Measurements from ENCODE around the gene PTPRR.

Gene PTPRR

DNA sequence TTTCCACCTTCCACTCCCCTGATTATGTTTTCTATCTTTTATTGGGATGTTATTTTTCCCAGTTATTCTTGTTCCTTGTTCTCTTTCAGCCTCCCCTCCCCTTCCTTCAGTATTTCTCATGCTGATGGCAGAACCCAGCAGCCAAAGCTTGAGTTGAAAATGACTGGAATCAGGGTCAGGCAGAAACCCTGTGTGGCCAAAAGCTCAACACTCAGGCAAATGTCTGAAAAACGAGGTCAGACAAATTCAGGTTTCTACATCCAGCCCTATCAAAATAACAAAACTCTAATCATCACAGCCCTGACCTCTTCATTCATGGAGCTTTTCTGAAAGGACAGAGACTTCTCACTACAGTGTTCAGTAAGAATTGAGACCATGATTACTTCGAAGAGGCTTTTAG is 134.6 kb downstream of the PTPRR start:
- no peak for TF ChIP-seq CTCF (IDR thresholded peaks at IDR 0.05; ENCODE audit: control insufficient read depth, insufficient read depth, low read depth, low read length, missing control alignments)
- DNase-seq (ENCODE audit: low read depth), result no peak
- H3K4me3 ChIP-seq (ENCODE audit: control insufficient read depth, low read depth, low read length), result no peak overlapping the region

GRCh38 chr12:70784042-70784668 is 136.4 kb downstream of the PTPRR start:
- no peak for TF ChIP-seq CTCF (IDR thresholded peaks at IDR 0.05; ENCODE audit: control insufficient read depth, insufficient read depth, low read depth, low read length, missing control alignments)
- no peak for DNase-seq (ENCODE audit: low read depth)
- no peak overlapping the region for H3K4me3 ChIP-seq (ENCODE audit: control insufficient read depth, low read depth, low read length)

DNA sequence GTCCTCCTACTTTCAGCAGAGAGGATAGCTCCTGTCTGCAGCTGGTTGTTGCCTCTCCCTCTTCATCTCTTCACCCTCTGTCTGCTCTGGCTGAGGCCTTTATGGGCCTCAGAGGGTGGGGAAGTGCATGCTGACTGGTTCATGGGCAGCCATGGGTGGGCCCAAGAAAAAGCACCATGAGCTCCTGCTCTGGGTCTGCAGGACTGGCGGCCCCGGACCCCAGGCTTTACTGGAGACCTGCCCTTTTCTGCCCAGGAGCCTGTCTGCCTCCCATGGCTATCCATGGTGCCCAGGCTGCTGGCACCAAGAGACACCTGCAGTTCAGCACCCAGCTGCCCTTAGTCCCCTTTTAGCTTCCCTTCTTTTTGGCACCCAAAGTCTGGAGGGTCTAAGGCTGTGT is 137.1 kb downstream of the PTPRR start:
- TF ChIP-seq CTCF (IDR thresholded peaks at IDR 0.05; ENCODE audit: control insufficient read depth, insufficient read depth, low read depth, low read length, missing control alignments), result no peak
- no peak overlapping the region for H3K4me3 ChIP-seq (ENCODE audit: control insufficient read depth, low read depth, low read length)
- no peak for DNase-seq (ENCODE audit: low read depth)

DNA sequence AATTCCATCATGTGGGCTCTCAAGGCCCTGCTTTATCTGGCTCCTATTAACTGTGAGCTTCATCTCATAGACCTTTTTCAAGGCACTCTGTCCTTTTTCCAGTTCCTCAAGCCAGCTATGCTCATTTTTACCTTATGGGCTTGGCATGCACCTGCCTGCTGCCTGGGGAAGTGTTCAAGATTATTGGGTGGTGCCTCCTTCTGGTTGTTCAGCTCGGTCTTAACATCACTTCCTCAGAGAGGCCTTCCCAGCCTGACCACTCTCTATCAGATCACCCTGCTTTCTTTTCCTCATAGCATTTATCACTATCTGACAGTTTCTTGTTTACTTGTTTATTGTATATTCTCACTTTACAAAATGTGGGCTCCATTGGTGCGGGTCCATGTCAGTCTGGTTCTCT is 141.3 kb downstream of the PTPRR start:
- TF ChIP-seq CTCF (IDR thresholded peaks at IDR 0.05; ENCODE audit: control insufficient read depth, insufficient read depth, low read depth, low read length, missing control alignments), result no peak
- no peak for DNase-seq (ENCODE audit: low read depth)
- no peak overlapping the region for H3K4me3 ChIP-seq (ENCODE audit: control insufficient read depth, low read depth, low read length)

GRCh38 chr12:70774055-70774454 is 146.5 kb downstream of the PTPRR start:
- H3K4me3 ChIP-seq (ENCODE audit: control insufficient read depth, low read depth, low read length), result no peak overlapping the region
- DNase-seq (ENCODE audit: low read depth), result no peak
- TF ChIP-seq CTCF (IDR thresholded peaks at IDR 0.05; ENCODE audit: control insufficient read depth, insufficient read depth, low read depth, low read length, missing control alignments), result no peak

DNA sequence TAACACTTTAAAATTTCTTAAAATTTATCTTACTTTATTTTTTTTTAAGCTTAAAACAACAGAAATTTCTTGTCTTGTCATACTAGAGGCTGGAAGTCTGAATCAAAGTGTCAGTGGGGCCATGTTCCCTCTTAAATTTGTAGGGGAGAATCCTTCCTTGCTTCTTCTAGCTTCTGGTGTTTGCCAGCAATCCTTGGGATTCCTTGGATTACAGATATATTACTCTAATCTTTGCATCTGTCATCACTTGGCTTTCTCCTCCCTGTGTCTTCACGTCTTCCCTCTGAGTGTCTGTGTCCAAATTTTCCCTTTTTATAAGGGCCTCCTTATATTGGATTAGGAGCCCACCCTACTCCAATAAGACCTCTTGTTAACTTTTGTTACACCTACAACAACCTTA is 147.7 kb downstream of the PTPRR start:
- H3K4me3 ChIP-seq (ENCODE audit: control insufficient read depth, low read depth, low read length), result no peak overlapping the region
- no peak for TF ChIP-seq CTCF (IDR thresholded peaks at IDR 0.05; ENCODE audit: control insufficient read depth, insufficient read depth, low read depth, low read length, missing control alignments)
- no peak for DNase-seq (ENCODE audit: low read depth)

- no peak for TF ChIP-seq CTCF (IDR thresholded peaks at IDR 0.05; ENCODE audit: control insufficient read depth, insufficient read depth, low read depth, low read length, missing control alignments)
- DNase-seq (ENCODE audit: low read depth), result no peak
- no peak overlapping the region for H3K4me3 ChIP-seq (ENCODE audit: control insufficient read depth, low read depth, low read length)
Measured at GRCh38 chr12:70771581-70771980, 149.0 kb downstream of the PTPRR start.

Data from AG09309 (cell line).